ENCODE measurements around the gene MDH1. TPM values are rescaled to one million over a fixed set of nuclear protein-coding genes. Genes with fewer than 3 reads are reported as not detected.
A peak's percentile ranks its signal among the peaks of the same experiment; 100 is the strongest.
"Not testable (repeated sequence)": the region's sequence is repeated elsewhere in the genome, so short reads cannot be mapped to it uniquely, and the experiment has no call there.

The MDH1 gene
- total RNA-seq, 1 experiment from 2014 or later: 270 TPM

DNA sequence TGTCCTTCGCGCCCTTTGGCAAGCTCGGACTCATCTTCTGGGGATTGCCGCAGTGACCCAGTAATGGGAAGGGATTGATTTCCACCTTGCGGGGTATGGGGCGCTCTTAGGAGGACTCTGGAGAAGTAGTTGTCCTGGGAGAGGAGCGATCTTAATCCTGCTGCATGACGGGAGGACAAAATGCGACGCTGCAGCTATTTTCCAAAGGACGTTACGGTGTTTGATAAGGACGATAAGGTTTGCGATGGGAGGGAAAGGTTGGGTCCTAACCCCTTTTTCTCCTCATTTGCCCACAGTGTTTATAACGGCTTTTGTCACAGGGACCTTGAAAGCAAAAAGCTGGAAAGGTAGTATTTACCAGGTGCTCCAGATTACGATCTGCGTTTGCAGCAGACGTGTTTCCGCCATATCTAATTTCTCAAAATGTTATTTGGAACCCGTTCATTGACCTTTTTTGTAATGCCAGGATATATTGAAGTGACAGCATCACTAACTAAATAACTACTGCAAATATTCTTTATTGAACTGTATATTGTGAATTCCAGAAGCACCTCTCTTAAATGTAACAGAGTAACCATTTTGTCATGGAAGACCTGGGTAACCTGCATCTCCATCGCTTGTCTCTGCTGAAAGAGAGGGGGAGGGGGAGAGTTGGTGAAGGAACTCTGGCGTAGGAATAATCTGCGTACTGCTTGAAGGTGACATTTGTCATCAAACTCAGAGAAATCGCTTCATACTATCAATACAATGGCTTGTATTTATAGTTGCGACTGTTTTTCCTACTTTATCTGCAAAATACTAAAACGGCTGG lies 590 bp downstream of the MDH1 start:
- DNase-seq (ENCODE audit: low read depth): no peak

GRCh38 chr2:63590626-63591408 lies 2.1 kb downstream of the MDH1 start:
- no peak for DNase-seq (ENCODE audit: low read depth)

DNA sequence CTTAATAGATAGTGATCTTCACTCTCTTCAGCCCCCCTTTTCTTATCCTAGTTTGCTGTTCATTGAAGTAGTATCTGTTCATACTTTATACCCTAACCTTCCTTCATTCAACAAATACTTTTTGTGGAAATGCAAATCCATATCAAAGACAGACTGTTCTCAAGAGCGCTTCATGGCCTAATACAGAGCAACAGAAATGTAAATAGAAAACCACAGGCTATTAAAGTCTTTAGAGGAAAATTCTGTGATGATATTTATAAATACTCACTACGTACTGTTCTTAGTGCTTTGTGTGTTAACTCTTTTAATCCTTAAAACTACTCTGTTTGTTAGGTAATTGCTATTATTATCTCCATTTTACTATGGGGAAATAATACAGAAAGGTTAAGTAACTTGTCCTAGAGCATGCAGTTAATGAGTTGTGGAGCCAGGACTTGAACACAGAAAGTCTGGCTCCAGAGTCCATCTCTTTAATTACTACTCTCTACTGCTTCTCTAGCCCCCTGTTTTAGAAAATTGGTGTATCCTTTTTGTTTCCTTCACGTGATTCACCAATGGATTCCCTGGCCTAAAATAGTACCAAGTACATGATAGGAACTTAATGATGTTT lies 2.9 kb downstream of the MDH1 start:
- no peak for DNase-seq (ENCODE audit: low read depth)

DNA sequence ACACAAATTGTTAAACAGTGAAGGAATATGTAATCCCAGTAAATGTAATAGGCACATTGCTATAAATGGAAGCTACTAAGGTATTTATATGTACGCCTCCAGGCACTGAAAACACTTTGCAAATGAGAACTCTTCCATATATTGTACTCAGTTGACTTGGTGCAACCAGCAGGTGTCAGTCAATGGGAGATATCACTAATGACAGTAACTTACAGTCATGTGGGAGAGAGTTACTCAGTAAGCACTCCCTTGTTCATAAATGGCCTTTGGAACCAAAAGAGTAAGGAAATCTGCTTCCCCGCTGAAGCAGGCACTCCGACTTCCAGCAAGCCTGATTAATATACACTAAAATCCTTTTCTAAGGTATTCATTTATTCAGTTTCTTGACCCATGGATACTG lies 5.9 kb downstream of the MDH1 start:
- no peak for DNase-seq (ENCODE audit: low read depth)

DNA sequence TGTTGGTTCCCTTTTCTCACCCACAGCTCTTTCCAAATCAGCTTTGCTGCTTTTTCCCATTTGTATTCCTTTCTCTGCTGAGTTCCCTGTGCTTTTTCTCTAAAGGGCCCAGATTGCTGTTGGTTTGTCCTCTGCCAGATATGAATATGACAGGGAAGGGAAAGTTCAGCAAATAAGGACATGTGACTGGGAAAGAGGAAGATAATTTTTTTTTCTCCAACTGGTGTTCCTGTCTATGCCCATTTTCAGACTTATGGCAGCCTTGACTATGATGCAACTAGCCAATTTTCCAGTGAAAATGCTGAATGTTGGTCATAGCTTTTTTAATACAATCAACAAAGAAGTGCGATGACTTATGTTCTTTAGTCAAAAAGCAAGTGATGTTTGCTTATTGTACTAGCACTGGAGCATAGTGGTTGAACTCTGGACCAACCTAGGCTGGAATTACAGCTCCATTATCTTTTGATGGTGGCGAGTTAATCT lies 7.7 kb downstream of the MDH1 start:
- DNase-seq (ENCODE audit: low read depth): no peak

DNA sequence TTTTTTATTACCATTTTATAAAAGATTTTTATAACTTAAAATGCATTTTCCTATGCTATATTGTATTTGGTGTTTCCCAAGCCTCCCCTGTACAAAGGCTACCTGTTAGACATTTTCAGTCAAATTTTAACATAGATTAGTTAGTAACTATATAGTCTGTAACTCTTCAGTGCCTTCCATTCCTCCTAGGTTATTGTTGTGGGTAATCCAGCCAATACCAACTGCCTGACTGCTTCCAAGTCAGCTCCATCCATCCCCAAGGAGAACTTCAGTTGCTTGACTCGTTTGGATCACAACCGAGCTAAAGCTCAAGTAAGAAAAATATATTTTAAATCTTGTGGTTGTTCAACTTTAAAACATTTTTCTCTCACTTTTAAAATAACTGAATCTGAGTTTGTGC lies 10.2 kb downstream of the MDH1 start:
- no peak for DNase-seq (ENCODE audit: low read depth)

GRCh38 chr2:63600881-63601460 lies 12.2 kb downstream of the MDH1 start:
- DNase-seq (ENCODE audit: low read depth): no peak

GRCh38 chr2:63604666-63605065 lies 15.9 kb downstream of the MDH1 start:
- no peak for DNase-seq (ENCODE audit: low read depth)

DNA sequence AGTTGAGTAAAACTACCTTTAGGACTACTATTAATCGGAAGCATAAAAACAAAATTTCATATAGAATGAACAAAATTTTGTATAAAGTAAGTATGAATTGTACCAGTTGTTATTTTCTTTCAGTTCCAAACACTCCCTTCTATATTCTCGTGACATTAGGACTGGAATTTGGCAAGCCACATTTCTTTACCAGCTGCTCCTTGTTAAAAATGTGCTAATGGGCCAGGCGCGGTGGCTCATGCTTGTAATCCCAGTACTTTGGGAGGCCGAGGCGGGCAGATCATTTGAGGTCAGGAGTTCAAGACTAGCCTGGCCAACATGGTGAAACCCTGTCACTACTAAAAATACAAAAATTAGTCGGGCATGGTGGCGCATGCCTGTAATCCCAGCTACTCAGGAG lies 20.1 kb downstream of the MDH1 start:
- DNase-seq (ENCODE audit: low read depth): not testable (repeated sequence)

- DNase-seq (ENCODE audit: low read depth): no peak
These were observed 21.8 kb downstream of the MDH1 start for GRCh38 chr2:63610525-63610924.

DNA sequence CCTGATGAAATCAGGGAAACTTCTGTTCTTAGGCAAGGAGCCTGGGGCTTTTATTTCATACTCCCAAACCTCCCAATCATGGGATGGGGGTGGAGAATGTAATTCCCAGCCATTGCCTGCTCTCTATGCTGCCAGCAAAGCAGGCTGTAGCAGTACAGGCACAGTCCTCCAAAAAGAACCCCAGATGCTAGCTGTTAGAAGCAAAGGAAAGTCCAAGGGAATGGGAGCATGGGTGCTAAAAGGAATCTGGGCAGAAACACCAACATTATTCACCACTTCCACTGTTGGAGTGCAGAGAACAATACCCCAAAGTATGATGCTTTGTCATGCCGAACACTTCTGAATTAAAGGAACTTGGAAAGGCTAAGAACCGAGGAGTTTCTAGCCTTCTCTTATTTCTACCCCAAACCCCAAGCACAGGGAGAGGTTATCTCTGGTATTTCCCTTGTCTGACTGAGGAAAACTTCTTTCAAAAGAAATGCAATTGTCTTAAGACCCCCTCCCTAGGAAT lies 24.7 kb downstream of the MDH1 start:
- no peak for DNase-seq (ENCODE audit: low read depth)

- DNase-seq (ENCODE audit: low read depth): peak; percentile 56
These were observed 25.7 kb downstream of the MDH1 start for GRCh38 chr2:63614448-63614968.

DNA sequence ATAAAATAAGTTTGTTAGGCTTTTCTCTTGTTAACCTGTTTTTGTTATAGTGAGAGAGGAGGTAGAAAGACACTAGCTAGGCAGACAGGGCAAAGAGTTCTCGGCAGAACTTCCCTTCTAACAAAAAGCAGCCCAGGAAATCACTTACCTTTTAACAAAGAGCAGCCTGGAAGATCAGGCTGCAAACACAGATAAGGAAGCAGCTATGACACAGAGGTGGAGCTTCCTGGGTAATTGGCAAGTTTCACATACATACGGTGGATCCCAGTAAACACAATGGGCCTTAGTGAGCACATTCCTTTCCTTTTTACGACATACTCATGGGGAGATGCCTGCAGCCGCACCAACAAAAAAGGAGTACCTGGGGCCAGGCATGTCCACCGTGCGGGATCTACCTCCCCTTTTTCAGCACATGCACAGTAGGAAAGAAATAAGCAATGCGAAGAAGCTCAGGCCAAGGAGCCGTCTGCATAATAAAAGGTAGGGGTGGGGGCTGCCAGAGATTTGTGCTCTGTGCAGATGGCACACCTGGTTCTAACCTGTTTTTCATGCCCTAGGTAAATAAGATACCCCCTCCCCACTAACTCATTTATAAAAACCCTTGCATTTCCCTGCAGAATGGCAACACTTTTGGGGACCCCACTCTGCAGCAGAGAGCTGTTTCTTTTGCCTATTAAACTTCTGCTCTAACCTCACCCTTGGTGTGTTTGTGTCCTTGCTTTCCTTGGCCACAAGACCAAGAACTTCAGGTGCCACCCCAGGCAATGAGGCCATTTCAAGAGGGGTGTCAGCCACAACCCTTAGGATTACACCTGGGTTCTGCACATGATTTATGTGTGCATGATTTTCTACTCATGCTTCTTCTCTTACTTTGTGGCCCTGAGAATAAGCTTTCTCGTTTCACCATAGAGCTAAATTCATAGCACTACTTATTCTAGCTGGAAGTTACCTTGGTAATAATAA lies 26.5 kb downstream of the MDH1 start:
- peak; percentile 51 for DNase-seq (ENCODE audit: low read depth)

- no peak for DNase-seq (ENCODE audit: low read depth)
These were observed 28.6 kb downstream of the MDH1 start for GRCh38 chr2:63617366-63617765.

GRCh38 chr2:63619328-63619727 lies 30.6 kb downstream of the MDH1 start:
- DNase-seq (ENCODE audit: low read depth): no peak

GRCh38 chr2:63622751-63623150 lies 34.0 kb downstream of the MDH1 start:
- no peak for DNase-seq (ENCODE audit: low read depth)

- DNase-seq (ENCODE audit: low read depth): not testable (repeated sequence)
These were observed 35.0 kb downstream of the MDH1 start for GRCh38 chr2:63623763-63624162.

DNA sequence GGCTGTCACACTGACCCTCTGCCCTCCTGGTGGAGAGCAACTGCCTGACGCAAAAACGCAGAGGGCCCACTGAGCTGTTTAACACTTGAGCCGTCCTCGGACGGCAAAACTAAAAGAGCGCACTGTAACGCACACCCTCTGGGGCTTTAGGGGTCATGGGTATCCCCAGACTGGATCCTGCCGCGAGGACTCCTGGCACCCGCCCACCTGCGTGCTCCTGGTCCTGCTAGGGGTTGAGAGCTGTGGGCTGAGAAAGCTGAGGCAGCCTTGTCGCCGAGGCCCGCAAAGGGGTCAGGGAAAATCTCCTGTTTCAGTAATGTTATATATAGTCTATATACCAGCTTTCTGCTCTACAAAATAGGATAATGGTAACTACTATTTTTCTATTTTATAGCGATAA lies 39.1 kb downstream of the MDH1 start:
- DNase-seq (ENCODE audit: low read depth): no peak

GRCh38 chr2:63628403-63628942 lies 39.7 kb downstream of the MDH1 start:
- no peak for DNase-seq (ENCODE audit: low read depth)

DNA sequence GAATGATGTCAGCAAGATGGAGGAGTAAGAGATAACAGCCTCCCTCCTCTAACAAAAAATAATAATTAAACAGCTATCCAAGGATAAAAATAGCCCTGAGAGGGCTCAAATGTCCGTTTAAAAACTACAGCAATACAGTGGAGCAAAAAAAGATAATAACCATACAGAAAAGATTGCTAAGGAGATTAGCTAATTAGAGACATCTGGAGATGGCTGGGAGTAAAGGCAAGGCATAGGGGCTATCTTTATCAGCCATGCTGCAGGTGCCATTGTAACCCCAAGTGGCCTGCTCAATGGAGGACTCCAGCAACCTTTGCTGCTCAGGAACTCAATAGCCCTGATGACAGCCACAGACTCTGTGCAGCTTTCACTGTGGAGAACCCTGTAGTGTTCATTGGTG lies 42.7 kb downstream of the MDH1 start:
- DNase-seq (ENCODE audit: low read depth): no peak

Data from Daoy (cell line).